OCI-LY7 (cell line): ENCODE measurements around the gene JUNB.

Experiments used
- CTCF ChIP-seq: fragments of 200-600 bp; sonication (generic); conservative IDR thresholded peaks from 2 replicates; pipeline ENCODE4 v1.5.1; 2014; ENCODE audit warnings: mild to moderate bottlenecking, antibody characterized with exemption, low read length, moderate library complexity, mixed read lengths
- EZH2phosphoT487 ChIP-seq: fragments of 200-600 bp; sonication (generic); IDR thresholded peaks from 2 replicates; pipeline ENCODE4 v1.6.1; 2018; ENCODE audit warnings: low read depth, borderline replicate concordance, mild to moderate bottlenecking, mixed run types, antibody characterized with exemption, low read length, moderate library complexity, mixed read lengths

GRCh38 chr19:12754465-12755196 is 36.7 kb upstream of the JUNB start:
- no peak for TF ChIP-seq CTCF
- no peak for TF ChIP-seq EZH2phosphoT487
